Mesodermal cell (in vitro differentiated cells): Measurements from ENCODE around the gene AGBL4.

Source experiments
- H3K27ac ChIP-seq: 2 replicates; pipeline ENCODE4 v1.7.0; 2013; ENCODE audit warnings: mild to moderate bottlenecking, low read depth, low read length, moderate library complexity; ENCODE audit not compliant: severe bottlenecking
- H3K36me3 ChIP-seq: 2 replicates; pipeline ENCODE4 v1.7.1; 2013; ENCODE audit warnings: mild to moderate bottlenecking, low read length, moderate library complexity; ENCODE audit not compliant: control insufficient read depth, insufficient read depth
- H3K4me1 ChIP-seq: one replicate; pipeline ENCODE4 v1.7.1; 2013; ENCODE audit warnings: mild to moderate bottlenecking, low read length; ENCODE audit not compliant: insufficient read depth, control insufficient read depth, poor library complexity, severe bottlenecking
- H3K4me3 ChIP-seq: 2 replicates; pipeline ENCODE4 v1.7.0; 2013; ENCODE audit warnings: low read length, control low read depth, mild to moderate bottlenecking; ENCODE audit not compliant: insufficient read depth, poor library complexity, severe bottlenecking; ENCODE audit errors: extremely low read depth
- H3K9me3 ChIP-seq: 2 replicates; pipeline ENCODE4 v1.7.1; 2013; ENCODE audit warnings: mild to moderate bottlenecking, low read length, moderate library complexity; ENCODE audit not compliant: control insufficient read depth
- WGBS, 2 experiments: methylation state at CpG; one replicate each; pipeline ENCODE4 v1.1.5; 2013; ENCODE audit warnings: missing lambda C conversion rate in 2 of 2; ENCODE audit not compliant: insufficient coverage in 2 of 2; 5-methylcytosine and 5-hydroxymethylcytosine counted together

AGBL4 gene

DNA sequence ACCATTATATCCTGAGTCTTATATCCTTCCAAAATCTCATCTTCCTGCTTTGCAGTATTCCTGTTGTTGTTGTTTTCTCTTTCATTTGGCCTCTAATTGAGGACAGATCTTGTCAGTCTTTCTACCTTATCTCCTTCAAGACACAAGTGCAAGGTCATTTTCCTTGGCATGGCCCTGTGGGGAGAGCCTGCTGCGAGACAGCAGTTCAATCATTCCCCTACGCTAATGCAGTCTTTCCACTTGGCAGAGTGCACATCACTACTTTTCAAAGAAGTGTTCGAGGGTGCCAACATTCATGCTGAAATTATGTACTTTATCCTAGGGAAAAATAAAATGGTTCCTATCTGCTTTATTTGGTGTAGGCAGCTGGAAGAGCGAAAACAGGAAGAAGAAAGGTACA, 1421.4 kb downstream of the AGBL4 start:
- H3K36me3 ChIP-seq = no peaks in the 10 kb centered on the region
- H3K4me1 ChIP-seq = peaks cover 3% of the 10 kb centered on the region
- H3K4me3 ChIP-seq = no peak overlapping the region
- H3K9me3 ChIP-seq = no peaks in the 10 kb centered on the region
- no peak overlapping the region for H3K27ac ChIP-seq
- WGBS, 2 experiments = 83 to 87% methylated on average over 2 of the region's 4 CpGs

DNA sequence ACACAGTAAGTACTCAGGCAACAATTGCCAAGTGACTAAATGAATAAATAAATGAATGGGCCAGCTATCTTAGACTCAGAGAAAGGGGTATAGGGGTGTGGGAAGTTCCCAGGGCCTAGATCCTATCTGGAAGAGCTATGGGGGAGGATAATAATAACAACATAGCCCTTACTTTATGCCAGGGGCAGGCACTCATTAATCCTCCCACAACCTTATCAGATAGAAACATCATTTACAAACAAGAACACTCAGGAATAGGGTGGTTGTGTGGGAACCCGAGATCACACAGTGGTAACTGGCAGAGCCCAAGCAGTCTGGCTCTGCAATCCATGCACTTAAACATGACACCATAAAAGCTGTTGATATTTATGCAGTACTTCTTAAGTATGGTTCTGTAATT, 1423.6 kb downstream of the AGBL4 start:
- Histone ChIP-seq H3K36me3 (no peaks in the 10 kb centered on the region), H3K4me3 (no peak overlapping the region), H3K4me1 (peaks cover 10% of the 10 kb centered on the region), H3K27ac (no peak overlapping the region), H3K9me3 (no peaks in the 10 kb centered on the region)
- no CpG with 5 or more reads among the region's 1 CpG for WGBS, 2 experiments

DNA sequence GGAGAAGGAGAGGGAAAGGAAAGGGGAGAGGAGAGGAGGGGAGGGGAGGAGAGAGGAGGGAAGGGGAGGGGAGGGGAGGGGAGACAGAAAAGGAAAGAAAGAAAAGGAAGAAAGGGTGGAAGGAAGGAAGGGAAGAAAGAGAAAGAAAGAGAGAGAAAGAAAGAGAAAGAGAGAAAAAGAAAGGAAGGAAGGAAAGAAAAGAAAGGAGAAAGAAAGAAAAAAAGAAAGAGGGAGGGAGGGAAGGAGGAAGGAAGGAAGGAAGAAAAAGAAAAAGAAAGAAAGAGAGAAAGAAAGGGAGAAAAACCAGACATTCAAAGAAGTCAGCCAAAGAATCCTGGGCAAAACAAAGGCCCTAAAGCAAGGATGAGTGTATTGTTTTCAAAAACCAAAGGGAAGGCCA, 1426.1 kb downstream of the AGBL4 start:
- Histone ChIP-seq H3K36me3 (no peaks in the 10 kb centered on the region), H3K9me3 (no peaks in the 10 kb centered on the region), H3K4me3 (no peak overlapping the region), H3K27ac (no peak overlapping the region), H3K4me1 (peaks cover 10% of the 10 kb centered on the region)

DNA sequence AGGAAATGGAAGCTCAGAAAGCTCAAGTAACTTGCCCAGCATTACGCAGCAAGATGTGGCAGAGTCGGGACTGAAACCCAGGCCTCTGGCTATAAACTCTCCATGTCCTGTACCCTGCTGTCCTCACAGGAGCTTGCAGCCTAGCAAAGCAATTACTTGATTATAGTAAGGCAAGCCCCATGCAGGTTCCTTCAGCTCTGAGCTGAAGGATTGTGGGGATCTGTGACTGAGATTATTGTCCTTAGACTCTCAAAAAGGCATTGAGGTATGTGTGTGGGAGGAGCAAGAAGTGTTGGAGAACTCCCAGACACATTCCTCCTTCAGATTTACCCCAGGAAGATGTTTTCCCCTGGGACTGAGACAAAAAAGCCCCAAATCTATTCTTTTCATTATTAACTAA, 1427.7 kb downstream of the AGBL4 start:
- no peaks in the 10 kb centered on the region for H3K9me3 ChIP-seq
- peaks cover 10% of the 10 kb centered on the region for H3K4me1 ChIP-seq
- H3K4me3 ChIP-seq = no peak overlapping the region
- H3K36me3 ChIP-seq = no peaks in the 10 kb centered on the region
- no CpG with 5 or more reads among the region's 2 CpGs for WGBS, 2 experiments
- H3K27ac ChIP-seq = peak overlapping the region; percentile 52

DNA sequence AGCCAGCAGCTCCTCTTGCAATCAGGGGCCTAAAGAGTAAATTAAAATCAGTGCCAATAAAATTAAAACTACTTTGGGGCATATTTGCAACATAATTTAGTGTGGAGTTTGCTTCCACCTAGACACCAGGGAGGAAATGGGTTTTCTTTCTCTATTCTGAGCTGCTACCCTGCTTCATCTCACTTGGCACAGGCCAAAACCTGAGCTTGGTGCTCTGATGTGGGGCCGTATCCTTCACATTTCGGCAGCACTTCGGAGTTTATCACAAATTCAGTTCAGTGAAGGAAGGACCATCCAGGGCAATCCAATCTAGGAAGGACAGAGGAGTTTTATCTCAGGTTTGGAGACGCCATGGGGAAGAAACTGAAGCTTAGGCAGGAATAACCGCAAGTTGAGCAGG, 1428.1 kb downstream of the AGBL4 start:
- Histone ChIP-seq H3K4me3 (no peak overlapping the region), H3K4me1 (peaks cover 10% of the 10 kb centered on the region), H3K36me3 (no peaks in the 10 kb centered on the region), H3K27ac (peak overlapping the region; percentile 52), H3K9me3 (no peaks in the 10 kb centered on the region)
- 85 to 86% methylated on average over 3 to 5 of the region's 5 CpGs for WGBS, 2 experiments

DNA sequence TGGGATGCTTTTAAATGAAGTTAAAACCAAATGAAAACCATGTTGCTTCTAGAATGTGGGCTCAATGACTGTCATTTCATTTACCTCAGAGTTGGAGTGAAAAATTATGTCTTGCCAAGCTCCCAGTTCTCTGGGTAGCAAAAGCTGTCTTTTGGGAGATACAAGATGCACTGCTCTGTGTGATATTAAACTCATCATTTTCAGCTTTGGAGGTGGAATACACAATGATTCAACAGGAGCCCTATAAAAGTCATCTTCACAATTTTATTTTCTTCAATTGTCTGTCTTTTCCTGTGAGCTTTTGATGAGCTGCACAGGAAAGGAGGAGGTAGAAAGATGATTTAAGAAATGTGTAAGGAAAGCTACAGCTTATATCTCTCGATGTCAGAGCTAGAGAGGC, 1431.4 kb downstream of the AGBL4 start:
- 50% methylated on average over 1 of the region's 1 CpG; no CpG with 5 or more reads in 1 of the 2 experiments for WGBS, 2 experiments
- no peak overlapping the region for H3K4me3 ChIP-seq

DNA sequence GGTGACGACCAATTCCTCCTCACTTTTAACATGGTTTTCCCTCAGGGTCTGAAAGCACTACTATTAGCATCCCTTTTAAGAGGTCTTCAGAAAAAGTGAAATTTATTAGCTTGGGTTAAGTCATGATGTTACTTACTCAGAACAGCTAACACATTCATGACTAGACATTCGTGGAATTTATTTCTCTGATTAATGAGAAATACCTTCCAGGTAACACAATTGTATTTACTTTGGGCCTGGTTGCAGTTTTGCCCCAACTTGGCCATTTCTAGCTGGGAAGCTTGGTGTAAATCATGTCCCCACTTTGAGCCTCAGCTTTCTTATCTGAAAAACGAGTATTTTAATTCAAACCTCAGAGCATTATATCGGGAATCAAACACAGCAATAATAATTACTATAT, 1432.6 kb downstream of the AGBL4 start:
- WGBS, 2 experiments = no CpG with 5 or more reads among the region's 4 CpGs
- no peaks in the 10 kb centered on the region for H3K36me3 ChIP-seq
- no peak overlapping the region for H3K4me3 ChIP-seq
- H3K4me1 ChIP-seq = peaks cover 6% of the 10 kb centered on the region
- no peak overlapping the region for H3K27ac ChIP-seq
- no peaks in the 10 kb centered on the region for H3K9me3 ChIP-seq

More for the DNA sequence above, 1431.4 kb downstream of the AGBL4 start:
- peaks cover 7% of the 10 kb centered on the region for H3K4me1 ChIP-seq
- no peak overlapping the region for H3K27ac ChIP-seq
- no peaks in the 10 kb centered on the region for H3K9me3 ChIP-seq
- H3K36me3 ChIP-seq = no peaks in the 10 kb centered on the region

DNA sequence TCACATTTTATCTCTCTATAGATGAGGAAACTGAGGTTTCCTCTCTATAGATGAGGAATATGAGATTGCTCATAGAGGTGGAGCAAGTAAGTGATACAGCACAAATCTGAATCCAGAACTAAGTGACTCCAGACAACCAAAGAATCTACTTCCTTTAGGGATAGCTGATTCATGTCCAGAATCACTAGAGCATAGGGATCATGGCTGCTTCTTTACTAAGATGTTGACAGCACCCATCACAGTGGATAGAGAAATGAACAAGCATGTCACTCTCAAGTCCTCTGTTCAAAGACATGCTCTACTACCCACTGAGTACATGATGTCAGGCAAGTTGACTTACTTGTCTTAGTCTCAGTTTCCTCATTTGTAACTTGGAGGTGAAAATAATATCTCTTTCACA, 1435.7 kb downstream of the AGBL4 start:
- Histone ChIP-seq H3K9me3 (no peaks in the 10 kb centered on the region), H3K36me3 (no peaks in the 10 kb centered on the region), H3K4me3 (no peak overlapping the region), H3K4me1 (no peaks in the 10 kb centered on the region), H3K27ac (no peak overlapping the region)

DNA sequence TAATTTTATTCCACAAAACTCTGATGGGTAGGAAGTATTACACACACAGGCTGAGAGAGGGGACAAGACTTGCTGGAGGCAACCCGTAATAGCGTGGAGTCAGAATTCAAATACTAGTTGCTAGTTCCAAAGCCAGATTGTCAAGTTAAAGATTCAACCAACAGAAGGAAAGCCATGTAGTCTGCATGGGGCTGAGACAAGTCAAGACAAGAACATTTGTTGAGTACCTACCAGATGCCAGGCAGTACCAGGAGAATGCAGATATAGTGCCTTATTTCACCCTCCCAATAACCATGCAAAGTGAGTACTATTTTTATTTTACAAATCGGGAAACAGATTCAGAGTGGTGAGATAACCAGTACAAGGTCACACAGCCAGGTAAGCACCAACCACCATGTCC, 1441.3 kb downstream of the AGBL4 start:
- no peak overlapping the region for H3K27ac ChIP-seq
- WGBS, 2 experiments = 100% methylated on average over 2 of the region's 3 CpGs
- H3K4me3 ChIP-seq = no peak overlapping the region
- H3K4me1 ChIP-seq = no peaks in the 10 kb centered on the region
- no peaks in the 10 kb centered on the region for H3K36me3 ChIP-seq
- no peaks in the 10 kb centered on the region for H3K9me3 ChIP-seq

DNA sequence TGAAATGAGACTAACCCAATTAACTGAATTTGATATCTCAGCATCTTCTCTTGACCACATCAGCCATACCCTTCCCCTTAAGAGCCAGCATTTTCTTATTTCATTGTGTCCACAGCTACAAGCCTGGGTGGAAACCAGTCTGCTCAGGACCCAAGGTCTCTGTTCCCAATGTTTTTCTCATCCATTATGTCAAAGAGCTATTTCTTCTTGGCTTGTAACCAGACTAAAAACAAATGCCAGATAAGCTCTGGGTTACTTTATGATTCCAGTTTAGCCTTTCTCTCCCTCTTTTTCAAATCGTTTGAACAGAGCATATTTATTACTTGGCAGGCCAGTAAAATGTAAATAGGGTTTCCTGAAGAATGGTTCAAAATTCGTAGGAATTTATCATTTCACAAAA, 1442.5 kb downstream of the AGBL4 start:
- Histone ChIP-seq H3K36me3 (no peaks in the 10 kb centered on the region), H3K4me1 (no peaks in the 10 kb centered on the region), H3K27ac (no peak overlapping the region), H3K9me3 (no peaks in the 10 kb centered on the region), H3K4me3 (no peak overlapping the region)
- WGBS, 2 experiments = no CpG with 5 or more reads among the region's 2 CpGs

DNA sequence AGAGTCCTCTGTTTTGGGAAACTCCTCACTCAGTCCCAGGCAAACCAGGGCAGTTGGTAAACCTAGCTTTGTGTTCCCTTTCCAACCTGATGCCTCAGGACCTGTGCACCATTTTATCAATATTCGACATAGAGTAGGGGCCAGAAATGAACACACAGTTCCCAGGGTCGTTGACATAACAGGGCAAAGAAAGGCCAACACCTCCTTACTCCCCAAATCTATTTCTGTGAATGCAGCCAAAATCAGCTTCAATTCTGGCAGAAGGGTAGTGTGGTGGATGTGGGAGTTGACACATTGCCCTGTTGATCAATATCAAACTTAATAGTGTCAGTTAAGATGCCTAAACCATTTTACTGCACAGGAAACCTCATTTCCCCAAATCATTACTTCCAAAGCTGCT, 1447.2 kb downstream of the AGBL4 start:
- H3K36me3 ChIP-seq = no peaks in the 10 kb centered on the region
- H3K27ac ChIP-seq = no peak overlapping the region
- 100% methylated on average over 1 of the region's 2 CpGs; no CpG with 5 or more reads in 1 of the 2 experiments for whole genome bisulfite sequencing, 2 experiments
- no peaks in the 10 kb centered on the region for H3K9me3 ChIP-seq
- H3K4me3 ChIP-seq = no peak overlapping the region
- H3K4me1 ChIP-seq = no peaks in the 10 kb centered on the region
